GM19328 (cell line): ENCODE measurements around the gene AMACR.
"Not testable (repeated sequence)": the region's sequence is repeated elsewhere in the genome, so short reads cannot be mapped to it uniquely, and the experiment has no call there.

Experiments used
- ATAC-seq: cut with Tn5 transposase; IDR thresholded peaks from one replicate; pipeline ENCODE4 v1.9.1; 2021; ENCODE audit warnings: mild to moderate bottlenecking, moderate library complexity; ENCODE audit not compliant: unreplicated experiment

Gene AMACR

GRCh38 chr5:34038390-34038789 lies 30.5 kb upstream of the AMACR start:
- no peak for ATAC-seq

GRCh38 chr5:34037726-34038125 lies 29.9 kb upstream of the AMACR start:
- ATAC-seq, result no peak

DNA sequence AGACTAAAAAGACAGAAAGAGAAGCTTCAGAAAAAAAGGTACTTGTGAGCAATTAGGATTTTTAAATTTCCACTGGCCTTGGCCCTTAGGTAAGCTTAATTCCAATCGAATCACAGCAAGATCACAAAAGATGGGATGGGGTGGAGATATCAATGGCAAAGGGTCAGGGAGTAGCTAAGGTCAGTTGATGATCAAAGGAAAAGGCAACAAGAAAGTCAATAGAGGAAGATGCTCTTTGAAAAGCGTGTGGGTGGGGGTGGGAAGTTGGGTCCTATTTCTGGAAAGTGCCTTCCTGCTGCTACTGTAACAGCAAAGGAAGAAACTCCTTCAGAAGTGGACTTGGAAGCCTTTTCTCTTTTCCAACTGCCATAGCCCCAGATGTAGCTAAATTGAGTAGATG lies 27.9 kb upstream of the AMACR start:
- ATAC-seq, result no peak

- ATAC-seq, result no peak
Measured at GRCh38 chr5:34034534-34035327, 26.9 kb upstream of the AMACR start.

- no peak for ATAC-seq
Measured at GRCh38 chr5:34031966-34032365, 24.1 kb upstream of the AMACR start.

DNA sequence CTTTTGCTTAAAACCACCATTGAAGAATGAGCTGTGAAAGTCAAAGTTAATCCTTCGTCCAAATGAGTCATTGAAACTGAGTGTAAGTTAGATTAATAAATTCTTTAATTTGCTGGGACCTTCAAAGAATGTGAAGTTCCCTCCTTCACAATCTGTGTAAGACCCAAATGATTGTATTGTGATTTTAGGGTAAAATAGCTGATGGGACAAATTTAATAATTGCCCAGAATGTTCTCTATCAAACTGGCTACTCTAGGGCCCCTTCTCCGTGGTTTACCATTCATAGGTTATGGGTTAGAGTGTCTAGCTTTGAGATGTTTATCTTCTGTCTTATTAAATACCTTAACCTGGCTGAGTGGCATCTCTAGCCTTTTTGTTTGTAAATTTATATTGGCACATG lies 23.3 kb upstream of the AMACR start:
- no peak for ATAC-seq

DNA sequence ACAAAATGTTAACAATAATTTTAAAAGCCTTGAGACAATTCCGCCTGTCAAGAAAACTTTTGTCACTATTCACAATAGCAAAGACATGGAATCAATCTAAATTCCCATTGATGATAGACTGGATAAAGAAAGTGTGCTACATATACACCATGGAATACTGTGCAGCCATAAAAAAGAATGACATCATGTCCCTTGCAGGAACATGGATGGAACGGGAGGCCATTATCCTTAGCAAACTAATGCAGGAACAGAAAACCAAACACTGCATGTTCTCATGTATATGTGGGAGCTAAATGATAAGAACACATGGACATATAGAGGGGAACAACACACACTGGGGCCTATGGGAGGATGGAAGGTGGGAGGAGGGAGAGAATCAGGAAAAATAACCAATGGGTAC lies 22.7 kb upstream of the AMACR start:
- not testable (repeated sequence) for ATAC-seq

DNA sequence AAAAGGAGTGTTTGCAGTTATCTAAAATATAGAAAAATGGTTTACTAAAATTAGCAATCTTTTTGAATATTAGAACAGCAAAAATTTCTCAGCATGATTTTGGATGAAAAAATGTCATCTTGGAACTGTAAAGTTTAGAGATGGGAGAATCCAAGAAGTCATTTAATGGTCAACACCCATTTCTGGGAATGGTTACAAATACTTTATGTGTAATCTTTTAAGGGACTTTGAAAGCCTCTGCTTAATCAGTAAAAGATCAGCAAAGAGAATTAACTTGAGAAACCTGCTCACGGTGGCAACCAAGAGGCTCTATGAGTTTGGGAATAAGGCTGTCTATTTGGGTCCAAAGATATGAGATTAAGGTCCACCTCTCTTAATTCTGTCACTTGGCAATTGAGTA lies 22.2 kb upstream of the AMACR start:
- no peak for ATAC-seq

DNA sequence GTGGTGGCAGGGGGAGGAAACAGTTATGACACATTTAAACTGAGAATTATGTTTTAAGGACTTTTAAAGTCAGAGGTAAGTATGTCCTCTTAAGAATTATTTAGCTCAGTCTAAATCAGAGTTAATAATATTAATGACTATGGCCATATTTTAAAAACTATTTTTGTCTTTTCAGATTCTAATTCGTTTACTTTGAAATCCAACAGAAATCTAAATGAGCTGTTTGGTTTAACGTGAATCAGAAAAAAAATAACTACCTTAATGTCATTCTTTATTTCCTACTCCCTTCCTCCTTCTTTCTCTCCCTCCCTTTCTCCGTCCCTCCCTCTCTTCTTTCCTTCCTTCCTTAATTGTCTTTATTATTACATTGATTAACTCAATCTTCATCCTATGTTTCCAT lies 20.5 kb upstream of the AMACR start:
- no peak for ATAC-seq

DNA sequence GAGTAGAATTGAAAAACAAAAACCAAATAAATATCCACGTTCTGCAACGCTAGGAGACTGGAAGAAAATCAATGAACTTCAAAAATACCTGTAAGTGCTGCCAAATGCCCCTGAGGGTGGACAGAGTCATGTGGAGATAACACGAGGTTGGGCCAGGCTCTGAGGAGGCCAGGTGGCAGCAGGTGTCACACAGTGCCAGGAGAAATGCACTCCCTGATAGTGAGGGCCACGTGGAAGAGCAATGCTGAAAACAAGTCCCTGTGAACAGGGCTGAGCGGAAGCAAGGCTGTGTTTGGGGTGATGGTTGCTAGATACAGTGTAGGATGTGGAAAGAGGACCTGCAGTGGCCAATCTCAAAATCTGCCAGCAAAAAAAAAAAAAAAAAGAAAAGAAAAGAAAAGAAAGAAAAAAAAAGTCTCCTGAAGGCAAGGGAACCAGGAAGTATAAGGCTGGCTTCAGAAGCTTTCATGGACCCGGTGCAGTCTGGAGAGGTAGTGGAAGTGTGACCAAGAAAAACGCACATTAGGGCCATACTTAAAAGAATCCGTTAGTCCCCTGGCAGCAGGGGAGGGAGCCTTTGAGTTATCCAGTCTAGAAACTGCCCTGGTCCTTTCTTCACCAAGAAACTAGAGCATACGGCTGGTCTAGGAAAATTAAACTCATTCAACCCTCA lies 18.4 kb upstream of the AMACR start:
- no peak for ATAC-seq

GRCh38 chr5:34022121-34022705 lies 14.4 kb upstream of the AMACR start:
- ATAC-seq, result peak; percentile 72

- ATAC-seq, result no peak
Measured at GRCh38 chr5:34021334-34021733, 13.5 kb upstream of the AMACR start.

DNA sequence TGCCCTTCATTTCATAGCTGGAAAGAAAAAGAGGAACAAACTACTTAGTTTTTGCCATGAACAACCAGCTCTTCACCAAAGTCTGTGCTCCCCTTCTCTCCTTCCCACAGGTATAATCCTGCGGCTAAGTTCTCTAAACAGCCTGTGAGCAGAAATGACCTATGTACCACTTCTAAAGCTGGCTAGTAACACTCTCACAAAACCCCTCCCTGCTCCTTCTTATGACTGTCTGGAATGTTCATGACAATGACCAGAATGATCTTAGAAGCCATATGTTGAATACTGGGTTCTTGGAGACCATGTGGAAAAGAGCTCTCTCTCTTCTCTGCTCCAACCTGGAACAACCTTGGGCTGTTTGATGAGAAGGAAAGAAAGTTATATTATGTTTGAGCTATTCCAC lies 12.9 kb upstream of the AMACR start:
- no peak for ATAC-seq

DNA sequence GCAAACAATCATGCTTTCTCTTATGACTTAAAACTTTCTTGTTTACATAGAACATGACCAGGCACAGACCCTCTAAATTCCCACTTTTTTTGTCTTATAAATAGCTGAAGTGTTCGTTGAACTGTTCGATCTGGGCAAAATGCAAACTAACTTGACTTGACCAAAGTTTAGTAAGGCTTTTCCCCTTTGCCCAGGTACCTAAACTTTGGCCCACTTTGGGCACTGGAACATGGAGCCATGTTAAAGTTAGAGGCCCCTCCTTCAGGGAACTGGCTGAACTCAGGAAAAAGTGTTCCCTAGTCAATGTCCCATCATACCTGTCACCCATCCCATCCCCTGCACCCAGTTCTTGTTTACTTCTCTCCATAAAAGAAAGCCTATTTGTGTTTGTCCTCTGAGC lies 9.4 kb upstream of the AMACR start:
- ATAC-seq, result no peak

DNA sequence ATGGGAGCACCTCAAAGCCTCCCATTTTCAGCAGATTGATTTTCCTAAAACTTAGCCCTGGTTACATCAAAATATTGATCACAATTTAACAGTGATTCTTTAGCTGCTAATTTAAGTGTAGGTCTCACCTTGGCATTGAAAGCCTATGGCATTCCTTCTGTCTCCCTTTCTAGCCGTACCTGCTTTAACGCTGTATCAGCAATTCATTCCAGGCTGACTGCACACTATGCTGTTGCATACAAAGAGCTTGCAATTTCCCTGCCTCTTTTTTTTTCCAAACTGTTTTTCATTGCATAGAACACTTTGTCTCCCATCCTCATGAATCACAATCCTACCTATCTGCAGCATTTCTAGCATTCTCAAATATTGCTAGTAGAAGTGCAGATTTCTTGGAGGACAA lies 8.9 kb upstream of the AMACR start:
- no peak for ATAC-seq

- no peak for ATAC-seq
Measured at GRCh38 chr5:34016222-34016621, 8.4 kb upstream of the AMACR start.

DNA sequence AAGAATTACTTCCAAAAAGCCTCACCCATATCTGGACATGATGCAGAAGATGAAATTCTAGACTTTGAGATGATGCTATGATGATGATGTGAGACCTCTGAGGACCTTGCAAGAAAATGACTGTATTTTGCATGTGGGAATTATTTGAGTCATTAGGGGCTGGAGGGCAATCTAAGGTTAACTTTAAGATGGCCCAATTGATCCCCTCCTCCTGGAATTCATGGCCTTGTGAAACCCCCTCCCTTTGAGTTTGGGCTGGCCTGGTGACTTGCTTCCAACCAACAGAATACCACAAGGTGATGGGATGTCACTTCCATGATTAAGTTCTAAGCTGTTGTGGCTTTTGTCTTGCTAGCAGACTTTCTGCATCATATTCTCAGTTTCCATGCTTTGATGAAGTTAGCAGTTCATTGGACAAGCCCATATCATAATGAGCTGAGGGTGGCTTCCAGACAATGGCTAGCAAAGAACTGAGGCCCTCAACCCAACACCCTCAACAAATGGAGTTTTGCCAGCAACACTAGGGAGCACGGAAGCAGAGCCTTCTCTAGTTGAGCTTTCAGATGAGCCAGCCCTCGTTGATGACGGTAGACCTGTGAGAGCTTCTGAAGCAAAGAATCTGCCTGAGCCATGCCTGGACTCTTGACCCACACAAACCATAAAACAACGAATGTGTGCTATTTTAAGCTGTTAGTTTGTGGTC lies 7.4 kb upstream of the AMACR start:
- no peak for ATAC-seq

DNA sequence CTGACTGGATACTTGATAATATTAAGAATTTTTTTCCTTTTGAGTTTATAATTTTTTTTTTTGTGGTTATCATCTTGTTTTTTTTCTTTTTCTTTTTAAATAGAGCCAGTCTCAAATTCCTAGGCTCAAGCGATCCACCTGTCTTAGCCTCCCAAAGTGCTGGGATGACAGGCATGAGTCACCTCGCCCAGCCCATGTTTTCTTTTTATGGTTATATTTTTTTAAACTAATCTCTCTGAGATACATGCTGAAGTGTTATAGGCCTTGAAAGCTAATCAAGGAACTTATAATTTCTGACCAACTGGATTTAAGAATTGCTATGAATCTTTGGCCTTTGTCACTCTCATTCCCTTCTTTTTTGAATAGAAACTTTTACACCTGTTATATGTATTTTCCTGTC lies 6.8 kb upstream of the AMACR start:
- no peak for ATAC-seq

DNA sequence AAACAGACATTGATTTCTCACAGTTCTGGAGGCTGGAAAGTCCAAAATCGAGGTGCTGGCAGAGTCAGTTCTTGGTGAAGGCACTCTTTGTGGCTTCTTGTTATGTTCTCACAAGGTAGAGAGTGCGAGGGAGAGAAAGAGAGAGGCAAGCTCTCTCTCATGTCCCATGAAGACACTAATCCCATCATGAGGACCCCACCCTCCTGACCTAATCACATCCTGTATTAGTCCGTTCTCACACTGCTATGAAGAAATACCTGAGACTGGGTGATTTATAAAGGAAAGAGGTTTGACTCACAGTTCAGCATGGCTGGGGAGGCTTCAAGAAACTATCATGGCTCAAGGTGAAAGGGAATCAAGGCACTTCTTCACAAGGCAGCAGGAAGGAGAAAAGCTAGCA lies 5.7 kb upstream of the AMACR start:
- ATAC-seq, result no peak

DNA sequence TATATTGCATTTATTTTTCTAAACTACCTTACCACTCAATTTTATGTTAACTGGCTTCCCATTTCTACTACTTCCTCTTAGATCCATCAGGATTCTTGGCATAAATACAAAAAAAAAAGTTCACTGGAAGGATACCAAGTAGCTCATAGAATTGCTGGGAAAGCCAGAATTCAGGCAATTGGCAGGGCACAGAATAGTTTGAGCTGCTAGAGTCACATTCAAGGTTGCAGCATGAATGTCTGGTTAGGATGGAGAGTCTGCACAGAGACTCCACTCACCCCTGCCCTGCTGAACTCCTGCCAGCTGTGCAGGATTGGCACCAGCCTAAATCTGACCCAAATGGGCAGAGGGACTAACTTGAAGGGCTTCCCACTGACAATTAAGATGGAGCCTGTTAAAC lies 4.9 kb upstream of the AMACR start:
- no peak for ATAC-seq

- ATAC-seq, result no peak
Measured at GRCh38 chr5:34011536-34011935, 3.7 kb upstream of the AMACR start.

DNA sequence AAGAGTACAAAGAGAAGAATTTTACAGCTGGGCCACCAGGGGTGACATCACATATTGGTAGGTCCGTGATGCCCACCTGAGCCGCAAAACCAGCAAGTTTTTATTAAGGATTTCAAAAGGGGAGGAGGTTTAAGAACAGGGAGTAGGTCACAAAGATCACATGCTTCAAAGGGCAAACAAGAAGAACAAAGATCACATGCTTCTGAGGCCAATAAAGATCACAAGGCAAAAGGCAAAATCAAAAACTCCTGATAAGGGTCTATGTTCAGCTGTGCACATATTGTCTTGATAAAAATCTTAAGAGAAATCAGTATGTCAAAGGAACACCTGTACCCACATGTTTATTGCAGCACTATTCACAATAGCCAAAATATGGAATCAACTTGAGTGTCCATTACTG lies 2.3 kb upstream of the AMACR start:
- ATAC-seq, result not testable (repeated sequence)
